Activated B cell treated with CpG ODN at 0.5 μM for 24 hours (primary cell): Measurements from ENCODE around the gene OLR1. TPM values are rescaled to one million over a fixed set of nuclear protein-coding genes. Genes with fewer than 3 reads are reported as not detected.

Experiments used
- ATAC-seq: fragments of 200-7000 bp; cut with Tn5 transposase; one replicate; pipeline ENCODE4 v1.10.0; 2021; ENCODE audit warnings: low read depth, mild to moderate bottlenecking, moderate library complexity
- CTCF ChIA-PET: fragments of 350-600 bp; sonication (Branson Sonifier 250); formaldehyde crosslinking; loops from one replicate; lab custom pipeline; 2021; ENCODE audit warnings: antibody characterized with exemption; lab: Charles Lee
- POLR2A ChIA-PET: fragments of 350-600 bp; sonication (Branson Sonifier 250); formaldehyde crosslinking; loops from one replicate; lab custom pipeline; 2021; ENCODE audit warnings: antibody characterized with exemption; lab: Charles Lee
- DNase-seq: peaks from one replicate; pipeline ENCODE4 v3.0.0; 2022
- H3K27ac Mint-ChIP-seq: one replicate; pipeline ENCODE4 v1.8.0; 2020; ENCODE audit warnings: mixed read lengths
- H3K27me3 Mint-ChIP-seq: one replicate; pipeline ENCODE4 v1.8.0; 2021; ENCODE audit warnings: mixed read lengths
- H3K36me3 Mint-ChIP-seq: one replicate; pipeline ENCODE4 v1.8.0; 2021; ENCODE audit warnings: low read depth, mixed read lengths
- H3K4me1 Mint-ChIP-seq: one replicate; pipeline ENCODE4 v1.8.0; 2021; ENCODE audit warnings: mixed read lengths
- H3K4me3 Mint-ChIP-seq: one replicate; pipeline ENCODE4 v1.8.0; 2020; ENCODE audit warnings: mild to moderate bottlenecking, mixed read lengths
- H3K9me3 Mint-ChIP-seq: one replicate; pipeline ENCODE4 v1.8.0; 2020; ENCODE audit warnings: mixed read lengths
- intact Hi-C: fragments of 100-400 bp; cut with micrococcal nuclease; formaldehyde crosslinking; loops from one replicate; pipeline ENCODE4 v1.15.1; 2024
- total RNA-seq: library from RNA; stranded (reverse); gene quantifications from 2 replicates; pipeline ENCODE4 v1.2.3, GENCODE V29; 2022
- TF ChIP-seq, protein P1 (sequence below): fragments of 200-600 bp; IDR thresholded peaks from one replicate; pipeline ENCODE4 v1.8.0; 2022; ENCODE audit warnings: antibody characterized with exemption, mild to moderate bottlenecking

Gene OLR1
- total RNA-seq, 1 donor from 2014 or later, result not detected

DNA sequence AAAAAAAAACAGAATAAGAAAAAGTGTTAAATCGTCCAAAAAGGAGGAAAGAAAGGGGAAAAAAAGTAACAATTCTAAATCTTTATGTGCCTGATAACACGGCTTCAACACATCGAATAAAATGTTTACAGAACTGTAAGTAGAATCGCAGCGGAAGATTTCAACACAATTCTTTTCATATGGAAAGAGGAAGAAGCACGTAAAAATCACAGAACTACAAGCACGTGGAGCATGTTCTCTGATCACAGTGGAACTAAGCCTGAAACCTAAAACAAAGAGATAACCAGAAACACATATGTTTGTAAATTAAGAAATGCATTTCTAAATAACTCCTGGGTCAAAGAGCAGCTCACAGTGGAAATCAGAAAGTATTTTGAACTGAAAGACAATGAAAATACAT lies 50.7 kb downstream of the OLR1 start:
- H3K9me3 Mint-ChIP-seq, result peaks cover 5% of the 10 kb centered on the region
- ATAC-seq, result no peak
- H3K27ac Mint-ChIP-seq, result no peak overlapping the region

DNA sequence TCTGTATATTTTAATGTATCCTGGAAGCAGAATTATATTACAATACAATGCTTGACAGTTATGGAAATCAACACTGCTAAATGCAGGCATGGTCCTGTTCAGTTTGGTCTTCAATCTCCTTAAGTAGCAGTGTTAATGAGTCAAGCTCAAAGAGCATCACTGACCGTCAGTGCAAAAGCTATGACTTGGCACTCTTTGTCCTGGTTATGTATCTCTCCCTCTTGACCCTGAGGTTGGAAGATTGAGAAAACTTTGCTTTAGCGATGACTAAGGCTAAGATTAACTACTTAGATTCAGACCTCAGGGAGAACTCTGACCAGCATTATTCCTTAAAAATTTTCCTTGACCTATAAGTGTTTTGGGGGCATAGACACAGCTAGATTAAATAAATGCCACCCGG lies 52.9 kb downstream of the OLR1 start:
- TF ChIP-seq, protein P1, sequence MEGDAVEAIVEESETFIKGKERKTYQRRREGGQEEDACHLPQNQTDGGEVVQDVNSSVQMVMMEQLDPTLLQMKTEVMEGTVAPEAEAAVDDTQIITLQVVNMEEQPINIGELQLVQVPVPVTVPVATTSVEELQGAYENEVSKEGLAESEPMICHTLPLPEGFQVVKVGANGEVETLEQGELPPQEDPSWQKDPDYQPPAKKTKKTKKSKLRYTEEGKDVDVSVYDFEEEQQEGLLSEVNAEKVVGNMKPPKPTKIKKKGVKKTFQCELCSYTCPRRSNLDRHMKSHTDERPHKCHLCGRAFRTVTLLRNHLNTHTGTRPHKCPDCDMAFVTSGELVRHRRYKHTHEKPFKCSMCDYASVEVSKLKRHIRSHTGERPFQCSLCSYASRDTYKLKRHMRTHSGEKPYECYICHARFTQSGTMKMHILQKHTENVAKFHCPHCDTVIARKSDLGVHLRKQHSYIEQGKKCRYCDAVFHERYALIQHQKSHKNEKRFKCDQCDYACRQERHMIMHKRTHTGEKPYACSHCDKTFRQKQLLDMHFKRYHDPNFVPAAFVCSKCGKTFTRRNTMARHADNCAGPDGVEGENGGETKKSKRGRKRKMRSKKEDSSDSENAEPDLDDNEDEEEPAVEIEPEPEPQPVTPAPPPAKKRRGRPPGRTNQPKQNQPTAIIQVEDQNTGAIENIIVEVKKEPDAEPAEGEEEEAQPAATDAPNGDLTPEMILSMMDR, result no peak
- Mint-ChIP-seq H3K4me3 (no peak overlapping the region), H3K27ac (no peak overlapping the region), H3K4me1 (no peaks in the 10 kb centered on the region), H3K36me3 (no peaks in the 10 kb centered on the region), H3K9me3 (peaks cover 5% of the 10 kb centered on the region), H3K27me3 (peaks cover 17% of the 10 kb centered on the region)
- CTCF ChIA-PET, result no interaction called here
- intact Hi-C loops, result no loop called here
- ATAC-seq, result no peak
- no peak for DNase-seq
- POLR2A ChIA-PET, result no interaction called here

More for the DNA sequence above, 50.7 kb downstream of the OLR1 start:
- ChIA-PET CTCF (interaction anchor here (0.5 kb wide), 1 partner anchor 8 kb away, joined by 3 read pairs; the partner anchor contains the start of gene CLEC7A), POLR2A (no interaction called here)
- no peaks in the 10 kb centered on the region for H3K4me1 Mint-ChIP-seq
- H3K36me3 Mint-ChIP-seq, result no peaks in the 10 kb centered on the region
- TF ChIP-seq, protein P1, result no peak
- H3K27me3 Mint-ChIP-seq, result peaks cover 25% of the 10 kb centered on the region
- intact Hi-C loops, result no loop called here
- H3K4me3 Mint-ChIP-seq, result no peak overlapping the region
- no peak for DNase-seq

DNA sequence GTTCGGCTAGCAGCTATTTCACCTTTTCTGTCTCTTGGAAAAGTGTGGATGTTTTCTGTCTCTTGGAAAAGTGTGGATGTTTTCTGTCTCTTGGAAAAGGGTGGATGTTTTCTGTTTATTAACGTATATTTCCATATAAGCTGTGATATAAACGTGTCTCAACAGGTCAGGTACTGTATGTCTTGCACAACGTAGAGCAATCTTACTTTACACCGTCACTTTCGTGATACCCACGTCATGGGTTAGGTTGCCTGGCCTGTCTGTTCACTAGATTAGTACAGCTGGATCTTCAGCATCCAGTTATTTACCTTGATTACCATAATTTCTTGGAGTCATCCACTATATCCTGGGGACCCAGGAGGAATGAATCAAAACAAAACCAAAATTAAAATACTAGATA lies 56.0 kb downstream of the OLR1 start:
- H3K4me1 Mint-ChIP-seq, result no peaks in the 10 kb centered on the region
- H3K9me3 Mint-ChIP-seq, result peaks cover 5% of the 10 kb centered on the region

DNA sequence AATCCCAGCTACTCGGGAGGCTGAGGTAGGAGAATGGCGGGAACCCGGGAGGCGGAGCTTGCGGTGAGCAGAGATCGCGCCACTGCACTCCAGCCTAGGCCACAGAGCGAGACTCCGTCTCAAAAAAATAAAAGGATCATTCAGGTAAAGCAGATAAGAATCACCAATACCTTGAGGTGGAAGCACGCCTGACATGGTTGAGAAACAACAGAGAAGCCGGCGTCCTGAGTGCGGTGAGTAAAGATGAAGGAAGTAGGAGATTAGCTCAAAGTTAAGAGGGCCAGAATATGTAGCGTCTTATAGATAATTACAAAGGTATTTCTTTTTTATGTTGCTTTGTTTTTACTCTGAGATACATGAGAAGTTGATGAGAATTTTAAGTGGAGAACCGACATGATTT lies 56.6 kb downstream of the OLR1 start:
- CTCF ChIA-PET, result no interaction called here

More for the DNA sequence above, 56.0 kb downstream of the OLR1 start:
- H3K27me3 Mint-ChIP-seq, result peaks cover 14% of the 10 kb centered on the region
- DNase-seq (no peak), ATAC-seq (no peak)
- no peak overlapping the region for H3K27ac Mint-ChIP-seq
- intact Hi-C loops, result no loop called here
- POLR2A ChIA-PET, result no interaction called here
- CTCF ChIA-PET, result no interaction called here
- TF ChIP-seq, protein P1, result no peak
- no peak overlapping the region for H3K4me3 Mint-ChIP-seq
- no peaks in the 10 kb centered on the region for H3K36me3 Mint-ChIP-seq

DNA sequence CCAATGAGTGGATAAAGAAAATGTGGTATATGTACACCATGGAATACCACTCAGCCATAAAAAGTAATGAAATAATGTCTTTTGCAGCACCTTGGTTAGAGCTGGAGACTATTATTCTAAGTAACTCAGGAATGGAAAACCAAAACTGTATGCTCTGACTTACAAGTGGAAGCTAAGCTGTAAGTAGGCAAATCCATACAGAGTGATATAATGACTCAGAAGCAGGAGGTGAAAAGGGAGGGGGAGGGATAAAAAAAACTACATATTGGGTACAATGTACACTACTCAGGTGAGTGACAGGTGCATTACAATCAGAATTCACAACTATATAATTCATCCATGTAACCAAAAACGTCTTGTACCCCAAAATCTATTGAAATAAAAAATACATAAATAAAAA lies 58.0 kb downstream of the OLR1 start:
- H3K27ac Mint-ChIP-seq, result no peak overlapping the region
- intact Hi-C loops, result no loop called here
- H3K4me1 Mint-ChIP-seq, result no peaks in the 10 kb centered on the region
- H3K36me3 Mint-ChIP-seq, result no peaks in the 10 kb centered on the region
- no peaks in the 10 kb centered on the region for H3K9me3 Mint-ChIP-seq
- peaks cover 12% of the 10 kb centered on the region for H3K27me3 Mint-ChIP-seq
- DNase-seq (no peak), ATAC-seq (no peak)
- ChIA-PET CTCF (no interaction called here), POLR2A (no interaction called here)
- H3K4me3 Mint-ChIP-seq, result no peak overlapping the region
- TF ChIP-seq, protein P1, result no peak

More for the DNA sequence above, 56.6 kb downstream of the OLR1 start:
- Mint-ChIP-seq H3K4me1 (no peaks in the 10 kb centered on the region), H3K4me3 (no peak overlapping the region), H3K36me3 (no peaks in the 10 kb centered on the region), H3K27me3 (peaks cover 16% of the 10 kb centered on the region), H3K9me3 (peaks cover 5% of the 10 kb centered on the region), H3K27ac (no peak overlapping the region)
- TF ChIP-seq, protein P1, result no peak
- DNase-seq (no peak), ATAC-seq (no peak)
- POLR2A ChIA-PET, result no interaction called here
- intact Hi-C loops, result no loop called here
